ENCODE data around the gene MCM9. TPM values are rescaled to one million over a fixed set of nuclear protein-coding genes. Genes with fewer than 3 reads are reported as not detected.

The MCM9 gene
- polyA plus RNA-seq, 2 donors: 3.7 to 5.2 TPM

DNA sequence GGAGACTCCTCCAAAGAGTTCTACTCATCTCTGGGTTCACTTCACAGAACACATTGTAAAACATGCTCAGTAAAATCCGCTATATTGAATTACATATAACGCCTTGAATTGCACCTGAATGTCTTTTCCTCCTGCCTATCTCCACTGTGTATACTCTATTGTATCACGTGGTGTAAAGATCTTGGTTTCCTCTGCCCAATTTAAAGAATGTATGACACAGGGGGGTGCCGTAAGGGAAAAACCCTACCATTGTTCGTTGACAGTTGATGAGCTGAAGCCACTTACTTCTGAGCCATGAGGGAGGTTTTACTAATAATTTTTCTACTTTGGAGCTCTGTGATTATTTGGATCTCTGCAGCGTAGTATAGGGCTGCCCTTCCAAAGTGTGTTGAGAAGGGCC, 35.0 kb downstream of the MCM9 start:
- H3K36me3 ChIP-seq (ENCODE audit: control insufficient read depth in 2 of 2, insufficient read depth in 2 of 2, low read length in 1 of 2): peaks cover 0 to 3% of the 10 kb centered on the region in 2 donors
- peaks cover 0 to 2% of the 10 kb centered on the region in 2 donors for H3K4me1 ChIP-seq (ENCODE audit: control insufficient read depth in 2 of 2, insufficient read depth in 2 of 2, low read length in 1 of 2)
- H3K9me3 ChIP-seq (ENCODE audit: control insufficient read depth in 2 of 2, insufficient read depth in 1 of 2, low read depth in 1 of 2, low read length in 1 of 2): no peaks in the 10 kb centered on the region
- no peak overlapping the region for H3K27ac ChIP-seq (ENCODE audit: low read depth in 2 of 2, low read length in 1 of 2)
- 73 to 82% methylated on average over 6 of the region's 6 CpGs for WGBS, 2 donors
- H3K27me3 ChIP-seq (ENCODE audit: control insufficient read depth in 1 of 2, insufficient read depth in 2 of 2, low read length in 2 of 2): no peaks in the 10 kb centered on the region
- no peak overlapping the region for H3K4me3 ChIP-seq (ENCODE audit: low read depth in 1 of 2, low read length in 2 of 2)

DNA sequence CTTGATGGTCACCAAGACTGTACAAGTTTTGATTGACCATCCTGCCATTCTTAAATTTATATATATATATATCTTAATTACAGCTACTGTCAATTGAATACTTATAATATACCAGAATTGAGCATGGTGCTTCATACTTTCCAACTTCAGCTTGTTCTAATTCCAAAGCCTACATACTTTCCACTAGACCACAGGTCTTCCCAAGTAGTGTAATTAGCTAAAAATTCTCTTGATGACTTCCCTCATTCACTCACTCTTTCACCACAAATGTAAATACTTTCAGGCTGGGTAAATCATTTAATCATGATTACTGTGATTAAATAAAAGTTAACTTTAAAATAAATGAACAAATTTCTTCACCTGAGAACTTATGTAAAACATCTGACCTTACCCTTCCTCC, 37.6 kb downstream of the MCM9 start:
- Histone ChIP-seq H3K4me1 (ENCODE audit: control insufficient read depth in 2 of 2, insufficient read depth in 2 of 2, low read length in 1 of 2) (peaks cover 0 to 2% of the 10 kb centered on the region in 2 donors), H3K9me3 (ENCODE audit: control insufficient read depth in 2 of 2, insufficient read depth in 1 of 2, low read depth in 1 of 2, low read length in 1 of 2) (no peaks in the 10 kb centered on the region), H3K27me3 (ENCODE audit: control insufficient read depth in 1 of 2, insufficient read depth in 2 of 2, low read length in 2 of 2) (no peaks in the 10 kb centered on the region), H3K4me3 (ENCODE audit: low read depth in 1 of 2, low read length in 2 of 2) (no peak overlapping the region), H3K36me3 (ENCODE audit: control insufficient read depth in 2 of 2, insufficient read depth in 2 of 2, low read length in 1 of 2) (no peaks in the 10 kb centered on the region), H3K27ac (ENCODE audit: low read depth in 2 of 2, low read length in 1 of 2) (no peak overlapping the region)

GRCh38 chr6:118896339-118897136, 38.4 kb downstream of the MCM9 start:
- Histone ChIP-seq H3K36me3 (ENCODE audit: control insufficient read depth in 2 of 2, insufficient read depth in 2 of 2, low read length in 1 of 2) (no peaks in the 10 kb centered on the region), H3K27me3 (ENCODE audit: control insufficient read depth in 1 of 2, insufficient read depth in 2 of 2, low read length in 2 of 2) (no peaks in the 10 kb centered on the region), H3K4me3 (ENCODE audit: low read depth in 1 of 2, low read length in 2 of 2) (no peak overlapping the region), H3K4me1 (ENCODE audit: control insufficient read depth in 2 of 2, insufficient read depth in 2 of 2, low read length in 1 of 2) (peaks cover 0 to 2% of the 10 kb centered on the region in 2 donors), H3K9me3 (ENCODE audit: control insufficient read depth in 2 of 2, insufficient read depth in 1 of 2, low read depth in 1 of 2, low read length in 1 of 2) (no peaks in the 10 kb centered on the region), H3K27ac (ENCODE audit: low read depth in 2 of 2, low read length in 1 of 2) (peak overlapping the region in 1 of 2 donors; percentile 30)
- 62% methylated on average over 5 of the region's 5 CpGs for WGBS, 2 donors

DNA sequence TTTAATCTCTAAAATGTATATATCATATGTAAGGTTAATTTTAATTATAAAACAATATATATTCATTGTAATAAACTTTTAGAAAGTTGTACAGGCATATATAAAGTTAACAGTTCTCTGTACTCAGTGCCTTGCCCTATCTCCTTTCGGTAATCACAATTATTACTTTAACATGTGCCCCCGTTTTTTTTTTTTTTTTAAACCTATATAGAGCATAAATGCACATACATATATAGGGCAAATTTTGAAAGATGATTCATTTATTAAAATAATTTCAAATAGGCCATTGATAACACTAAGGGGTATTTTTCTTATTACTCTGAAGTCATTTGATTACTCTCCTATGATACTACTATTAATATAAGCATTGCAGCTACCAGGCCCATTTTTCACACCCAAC, 39.1 kb downstream of the MCM9 start:
- Histone ChIP-seq H3K4me3 (ENCODE audit: low read depth in 1 of 2, low read length in 2 of 2) (no peak overlapping the region), H3K36me3 (ENCODE audit: control insufficient read depth in 2 of 2, insufficient read depth in 2 of 2, low read length in 1 of 2) (no peaks in the 10 kb centered on the region), H3K27ac (ENCODE audit: low read depth in 2 of 2, low read length in 1 of 2) (no peak overlapping the region), H3K27me3 (ENCODE audit: control insufficient read depth in 1 of 2, insufficient read depth in 2 of 2, low read length in 2 of 2) (no peaks in the 10 kb centered on the region), H3K9me3 (ENCODE audit: control insufficient read depth in 2 of 2, insufficient read depth in 1 of 2, low read depth in 1 of 2, low read length in 1 of 2) (no peaks in the 10 kb centered on the region), H3K4me1 (ENCODE audit: control insufficient read depth in 2 of 2, insufficient read depth in 2 of 2, low read length in 1 of 2) (peaks cover 0 to 2% of the 10 kb centered on the region in 2 donors)
- WGBS, 2 donors: 37 to 40% methylated on average over 2 of the region's 2 CpGs

DNA sequence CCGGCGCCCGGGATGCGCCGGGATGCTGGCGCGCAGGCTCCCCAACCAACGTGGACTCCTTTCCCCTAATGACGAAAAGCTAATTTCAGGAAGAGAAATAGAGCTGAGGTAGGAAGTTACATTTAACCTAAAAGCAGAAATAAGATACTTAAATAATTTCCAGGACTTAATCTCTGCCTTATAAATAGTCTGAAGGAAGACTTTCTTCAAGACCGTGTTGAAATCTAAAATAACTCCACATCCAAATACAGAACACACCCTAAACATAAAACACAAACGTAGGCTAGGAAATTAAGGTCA, 39.7 kb downstream of the MCM9 start:
- H3K27me3 ChIP-seq (ENCODE audit: control insufficient read depth in 1 of 2, insufficient read depth in 2 of 2, low read length in 2 of 2): no peaks in the 10 kb centered on the region
- H3K36me3 ChIP-seq (ENCODE audit: control insufficient read depth in 2 of 2, insufficient read depth in 2 of 2, low read length in 1 of 2): no peaks in the 10 kb centered on the region
- H3K27ac ChIP-seq (ENCODE audit: low read depth in 2 of 2, low read length in 1 of 2): peak overlapping the region; percentile 98 to 99
- H3K9me3 ChIP-seq (ENCODE audit: control insufficient read depth in 2 of 2, insufficient read depth in 1 of 2, low read depth in 1 of 2, low read length in 1 of 2): no peaks in the 10 kb centered on the region
- peaks cover 0 to 2% of the 10 kb centered on the region in 2 donors for H3K4me1 ChIP-seq (ENCODE audit: control insufficient read depth in 2 of 2, insufficient read depth in 2 of 2, low read length in 1 of 2)
- WGBS, 2 donors: 0% methylated on average over 11 of the region's 11 CpGs
- H3K4me3 ChIP-seq (ENCODE audit: low read depth in 1 of 2, low read length in 2 of 2): peak overlapping the region; percentile 88 to 97

DNA sequence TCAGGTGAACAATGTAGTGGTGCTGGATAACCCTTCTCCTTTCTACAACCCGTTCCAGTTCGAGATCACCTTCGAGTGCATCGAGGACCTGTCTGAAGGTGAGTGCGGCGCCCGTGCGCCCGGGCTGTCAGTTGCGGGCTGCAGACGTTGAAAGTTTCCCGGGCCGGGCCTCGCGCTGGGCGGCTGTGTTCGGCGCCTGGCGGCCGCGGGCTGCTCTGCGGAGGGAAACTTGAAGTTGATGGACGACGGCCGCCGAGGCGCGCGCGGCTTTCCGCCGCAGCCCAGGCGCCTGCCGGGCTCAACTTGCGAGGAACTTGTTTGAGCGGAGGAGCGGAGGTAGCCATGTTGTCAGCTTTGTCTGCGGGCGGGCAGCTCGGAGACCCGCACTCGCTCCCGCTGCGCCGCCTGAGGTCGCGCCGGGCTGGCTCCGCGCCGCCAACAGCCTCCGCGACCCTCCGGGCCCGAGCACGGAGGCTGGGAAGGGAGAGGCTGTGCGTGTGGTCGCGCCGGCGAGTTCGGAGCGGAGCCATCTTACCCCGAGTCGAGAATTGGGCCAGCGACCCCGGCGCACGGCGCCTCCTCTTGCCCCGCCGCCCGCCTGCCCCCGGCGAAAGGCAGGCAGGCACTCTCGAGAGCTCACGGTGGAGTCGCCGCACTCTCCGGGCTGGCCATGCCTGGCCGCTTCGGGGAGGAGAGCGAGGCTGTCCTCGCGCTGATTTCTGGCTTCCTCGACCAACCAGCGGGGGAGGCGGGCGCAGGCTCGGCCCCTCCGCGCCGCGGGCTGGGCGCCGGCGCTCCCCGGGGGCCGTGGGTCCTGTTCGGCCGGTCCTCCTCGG, 40.3 kb downstream of the MCM9 start:
- Histone ChIP-seq H3K4me1 (ENCODE audit: control insufficient read depth in 2 of 2, insufficient read depth in 2 of 2, low read length in 1 of 2) (peaks cover 0 to 2% of the 10 kb centered on the region in 2 donors), H3K27ac (ENCODE audit: low read depth in 2 of 2, low read length in 1 of 2) (peak overlapping the region; percentile 98 to 99)
- WGBS, 2 donors: 0% methylated on average over 87 to 102 of the region's 102 CpGs

GRCh38 chr6:118893807-118894424, 41.0 kb downstream of the MCM9 start, which contains the start of gene ASF1A:
ASF1A (plus strand) TSS chr6:118894152; CDS start chr6:118894414, 262 bp downstream.
- Histone ChIP-seq H3K36me3 (ENCODE audit: control insufficient read depth in 2 of 2, insufficient read depth in 2 of 2, low read length in 1 of 2) (no peaks in the 10 kb centered on the region), H3K9me3 (ENCODE audit: control insufficient read depth in 2 of 2, insufficient read depth in 1 of 2, low read depth in 1 of 2, low read length in 1 of 2) (no peaks in the 10 kb centered on the region), H3K27me3 (ENCODE audit: control insufficient read depth in 1 of 2, insufficient read depth in 2 of 2, low read length in 2 of 2) (no peaks in the 10 kb centered on the region), H3K4me1 (ENCODE audit: control insufficient read depth in 2 of 2, insufficient read depth in 2 of 2, low read length in 1 of 2) (peaks cover 0 to 2% of the 10 kb centered on the region in 2 donors), H3K4me3 (ENCODE audit: low read depth in 1 of 2, low read length in 2 of 2) (peak within 1 kb of the TSS; percentile 88 to 97), H3K27ac (ENCODE audit: low read depth in 2 of 2, low read length in 1 of 2) (peak within 1 kb of the TSS; percentile 98 to 99)
- 0 to 1% methylated on average over 51 of the region's 51 CpGs for WGBS, 2 donors

More for the DNA sequence above, 40.3 kb downstream of the MCM9 start:
- H3K9me3 ChIP-seq (ENCODE audit: control insufficient read depth in 2 of 2, insufficient read depth in 1 of 2, low read depth in 1 of 2, low read length in 1 of 2): no peaks in the 10 kb centered on the region
- H3K27me3 ChIP-seq (ENCODE audit: control insufficient read depth in 1 of 2, insufficient read depth in 2 of 2, low read length in 2 of 2): no peaks in the 10 kb centered on the region
- peak overlapping the region; percentile 88 to 97 for H3K4me3 ChIP-seq (ENCODE audit: low read depth in 1 of 2, low read length in 2 of 2)
- no peaks in the 10 kb centered on the region for H3K36me3 ChIP-seq (ENCODE audit: control insufficient read depth in 2 of 2, insufficient read depth in 2 of 2, low read length in 1 of 2)

DNA sequence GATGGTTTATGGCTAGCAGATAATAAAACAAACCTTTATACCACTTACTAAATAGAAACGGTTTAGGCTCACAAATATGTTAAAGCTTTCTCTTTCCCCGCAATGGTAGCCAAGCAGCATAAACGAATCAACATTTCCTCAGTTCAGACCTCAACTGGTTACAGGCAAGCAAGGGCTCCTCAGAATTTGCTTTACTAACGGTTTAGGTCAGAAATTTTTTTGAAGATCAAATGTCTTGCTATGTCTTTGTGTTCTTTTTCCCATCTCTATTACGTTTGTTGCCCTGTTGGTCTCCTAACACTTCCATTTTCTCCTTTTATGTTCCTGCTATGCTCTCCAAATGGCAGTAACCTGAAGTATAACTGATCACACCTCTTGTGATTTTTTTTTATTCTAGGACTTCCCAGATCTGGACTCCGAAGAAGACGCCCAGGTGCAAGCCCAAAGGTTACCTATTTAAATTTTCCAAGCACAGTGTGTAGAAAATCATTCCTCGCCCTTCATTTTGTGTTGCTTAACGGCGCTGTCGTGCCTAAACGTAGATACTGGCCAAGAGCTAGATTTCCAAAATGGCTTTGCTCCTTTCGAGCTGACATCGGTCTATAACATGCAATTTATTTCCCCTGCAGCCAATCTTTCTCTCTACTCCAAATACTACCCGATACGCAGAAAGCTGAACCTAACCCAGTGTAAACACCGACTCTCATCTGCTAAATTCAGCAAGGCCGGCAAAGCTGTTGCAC, 41.7 kb downstream of the MCM9 start:
- peak overlapping the region; percentile 54 to 88 for H3K4me3 ChIP-seq (ENCODE audit: low read depth in 1 of 2, low read length in 2 of 2)
- WGBS, 2 donors: 0 to 1% methylated on average over 18 of the region's 18 CpGs
- peak overlapping the region; percentile 74 to 98 for H3K27ac ChIP-seq (ENCODE audit: low read depth in 2 of 2, low read length in 1 of 2)
- H3K27me3 ChIP-seq (ENCODE audit: control insufficient read depth in 1 of 2, insufficient read depth in 2 of 2, low read length in 2 of 2): no peaks in the 10 kb centered on the region
- peaks cover 0 to 2% of the 10 kb centered on the region in 2 donors for H3K4me1 ChIP-seq (ENCODE audit: control insufficient read depth in 2 of 2, insufficient read depth in 2 of 2, low read length in 1 of 2)
- H3K36me3 ChIP-seq (ENCODE audit: control insufficient read depth in 2 of 2, insufficient read depth in 2 of 2, low read length in 1 of 2): no peaks in the 10 kb centered on the region
- H3K9me3 ChIP-seq (ENCODE audit: control insufficient read depth in 2 of 2, insufficient read depth in 1 of 2, low read depth in 1 of 2, low read length in 1 of 2): no peaks in the 10 kb centered on the region

Data from esophagus (tissue), 2 donors.